HCT116 (cell line): ENCODE results near the gene GNAS-AS1. TPM values are rescaled to one million over a fixed set of nuclear protein-coding genes. Genes with fewer than 3 reads are reported as not detected.

Source experiments
- ATAC-seq: fragments of 200-7000 bp; cut with Tn5 transposase; 2 replicates; pipeline ENCODE4 v1.9.1; 2020; ENCODE audit warnings: mild to moderate bottlenecking, moderate library complexity
- BruUV-seq: library from RNA; stranded (reverse); fragments of 400-500 nt; replicated peaks from 2 replicates; lab custom pipeline; 2021; lab: Mats Ljungman, UMichigan
- CTCF ChIA-PET: fragments of 300-600 bp; sonication (Branson Sonifier 250); formaldehyde crosslinking; loops from one replicate; lab custom pipeline; 2021; ENCODE audit warnings: antibody characterized with exemption; lab: Charles Lee
- POLR2A ChIA-PET: fragments of 300-600, 350-600 bp; sonication (Branson Sonifier 250); formaldehyde crosslinking; loops from one replicate; lab custom pipeline; 2021; ENCODE audit warnings: antibody characterized with exemption; lab: Charles Lee
- RAD21 ChIA-PET, 2 experiments: fragments of 300-600 bp; sonication (Branson Sonifier 250); formaldehyde crosslinking; loops; one replicate each; lab custom pipeline; 2023; ENCODE audit warnings: low total read pairs in 2 of 2; ENCODE audit not compliant: uncharacterized antibody in 2 of 2, unreplicated experiment in 2 of 2, low non-redundant PET in 1 of 2; lab: Charles Lee
- DNase-seq: peaks from one replicate; pipeline ENCODE4 v3.0.0-alpha.2; 2010; ENCODE audit warnings: low read depth, low spot score
- H2AFZ ChIP-seq: fragments of 200-600 bp; shearing (Covaris generic), sonication (generic); 2 replicates; pipeline ENCODE4 v1.6.1; 2017; ENCODE audit warnings: low read depth, mixed run types, mixed read lengths, antibody characterized with exemption, low read length; ENCODE audit not compliant: poor library complexity, severe bottlenecking
- H3K27ac ChIP-seq: 2 replicates; pipeline ENCODE4 v1.5.1; 2012; ENCODE audit warnings: low read depth, low read length
- H3K27me3 ChIP-seq: fragments of 200-600 bp; sonication (generic); 2 replicates; pipeline ENCODE4 v1.6.1; 2016; ENCODE audit warnings: mixed run types, low read length, mixed read lengths; ENCODE audit not compliant: insufficient read depth
- H3K36me3 ChIP-seq, 2 experiments: fragments of 200-500 bp in 1 of 2; fragments of 200-600 bp in 1 of 2; sonication (Bioruptor generic) in 1 of 2; sonication (generic) in 1 of 2; 2 replicates each; pipeline versions ENCODE4 v1.5.1 to v1.6.1; 2014 to 2016; ENCODE audit warnings: low read length in 2 of 2, inconsistent platforms in 1 of 2, mixed read lengths in 1 of 2, mixed run types in 1 of 2; ENCODE audit not compliant: insufficient read depth in 2 of 2, control insufficient read depth in 1 of 2
- H3K4me1 ChIP-seq, 2 experiments: fragments of 200-600 bp in 1 of 2; sonication (generic) in 1 of 2; 2 replicates each; pipeline versions ENCODE4 v1.5.1 to v1.6.1; 2012 to 2017; ENCODE audit warnings: low read length in 2 of 2, inconsistent platforms in 1 of 2, mild to moderate bottlenecking in 1 of 2, mixed read lengths in 1 of 2, mixed run types in 1 of 2, moderate library complexity in 1 of 2; ENCODE audit not compliant: insufficient read depth in 2 of 2, control insufficient read depth in 1 of 2
- H3K4me2 ChIP-seq: fragments of 200-600 bp; sonication (generic); 2 replicates; pipeline ENCODE4 v1.6.1; 2017; ENCODE audit warnings: mixed run types, low read length, mixed read lengths
- H3K4me3 ChIP-seq, 2 experiments: fragments of 200-600 bp in 1 of 2; sonication (generic) in 1 of 2; replicated peaks in 1 of 2; 2 replicates each; pipeline ENCODE4 v1.5.1; 2011 to 2016; ENCODE audit warnings: low read length in 2 of 2, control low read depth in 1 of 2, low read depth in 1 of 2, mild to moderate bottlenecking in 1 of 2, mixed read lengths in 1 of 2, mixed run types in 1 of 2
- H3K79me2 ChIP-seq: fragments of 200-600 bp; sonication (generic); 2 replicates; pipeline ENCODE4 v1.6.1; 2017; ENCODE audit warnings: mild to moderate bottlenecking, mixed run types, low read length, moderate library complexity, mixed read lengths; ENCODE audit not compliant: insufficient read depth
- H3K9ac ChIP-seq: fragments of 200-600 bp; sonication (generic); 2 replicates; pipeline ENCODE4 v1.6.1; 2016; ENCODE audit warnings: low read length, mixed read lengths
- H3K9me2 ChIP-seq: fragments of 200-600 bp; sonication (generic), shearing (Covaris generic); 2 replicates; pipeline ENCODE4 v1.6.1; 2017; ENCODE audit warnings: mixed run types, mild to moderate bottlenecking, moderate library complexity; ENCODE audit not compliant: insufficient read depth
- H3K9me3 ChIP-seq, 2 experiments: fragments of 200-500 bp in 1 of 2; fragments of 200-600 bp in 1 of 2; sonication (Bioruptor generic) in 1 of 2; sonication (generic) in 1 of 2; 2 replicates each; pipeline ENCODE4 v1.6.1; 2014 to 2017; ENCODE audit warnings: low read length in 2 of 2, mixed read lengths in 2 of 2, inconsistent platforms in 1 of 2, low read depth in 1 of 2, mild to moderate bottlenecking in 1 of 2, mixed run types in 1 of 2, moderate library complexity in 1 of 2; ENCODE audit not compliant: control insufficient read depth in 1 of 2, insufficient read depth in 1 of 2
- H4K20me1 ChIP-seq: fragments of 200-600 bp; sonication (generic), shearing (Covaris generic); 2 replicates; pipeline ENCODE4 v1.6.1; 2017; ENCODE audit warnings: mixed run types, mild to moderate bottlenecking, moderate library complexity; ENCODE audit not compliant: insufficient read depth
- ATF3 ChIP-seq: IDR thresholded peaks from 2 replicates; pipeline ENCODE4 v1.6.1; 2012
- CEBPB ChIP-seq: IDR thresholded peaks from 2 replicates; pipeline ENCODE4 v1.6.1; 2012; ENCODE audit warnings: low read depth
- CTCF ChIP-seq, 3 experiments: fragments of 200-600 bp in 1 of 3; sonication (generic) in 1 of 3; IDR thresholded peaks in 2 of 3; conservative IDR thresholded peaks in 1 of 3; 2 replicates each; pipeline ENCODE4 v1.5.1; 2012 to 2017; ENCODE audit warnings: low read depth in 2 of 3, low read length in 2 of 3, antibody characterized with exemption in 1 of 3, borderline replicate concordance in 1 of 3, control low read depth in 1 of 3, mild to moderate bottlenecking in 1 of 3, mixed read lengths in 1 of 3, mixed run types in 1 of 3, moderate library complexity in 1 of 3; ENCODE audit not compliant: insufficient read depth in 1 of 3
- EGR1 ChIP-seq: IDR thresholded peaks from 2 replicates; pipeline ENCODE4 v1.6.1; 2012; ENCODE audit warnings: low read depth
- ELF1 ChIP-seq: IDR thresholded peaks from 2 replicates; pipeline ENCODE4 v1.6.1; 2012; ENCODE audit warnings: low read depth, borderline replicate concordance
- EZH2 ChIP-seq: fragments of 200-600 bp; sonication (generic); IDR thresholded peaks from 2 replicates; pipeline ENCODE4 v1.6.1; 2017; ENCODE audit warnings: antibody characterized with exemption, mixed run types
- JUND ChIP-seq: IDR thresholded peaks from 2 replicates; pipeline ENCODE4 v1.6.1; 2012
- MAX ChIP-seq: IDR thresholded peaks from 2 replicates; pipeline ENCODE4 v1.6.1; 2012
- POLR2A ChIP-seq: IDR thresholded peaks from 2 replicates; pipeline ENCODE4 v1.7.0; 2011; ENCODE audit warnings: borderline replicate concordance; ENCODE audit not compliant: insufficient read depth, insufficient read length; ENCODE audit errors: extremely low read depth
- POLR2AphosphoS5 ChIP-seq: IDR thresholded peaks from 2 replicates; pipeline ENCODE4 v1.6.1; 2011; ENCODE audit warnings: mild to moderate bottlenecking, low read depth, low read length, moderate library complexity
- RAD21 ChIP-seq: IDR thresholded peaks from 2 replicates; pipeline ENCODE4 v1.6.1; 2012; ENCODE audit warnings: low read depth, mild to moderate bottlenecking
- REST ChIP-seq: IDR thresholded peaks from 2 replicates; pipeline ENCODE4 v1.6.1; 2012; ENCODE audit warnings: low read depth
- SIN3A ChIP-seq: IDR thresholded peaks from 2 replicates; pipeline ENCODE4 v1.6.1; 2012; ENCODE audit warnings: low read depth
- SP1 ChIP-seq: IDR thresholded peaks from 2 replicates; pipeline ENCODE4 v1.6.1; 2012; ENCODE audit warnings: low read depth
- TCF7L2 ChIP-seq: IDR thresholded peaks from 2 replicates; pipeline ENCODE4 v1.7.0; 2011; ENCODE audit warnings: borderline replicate concordance, inconsistent platforms; ENCODE audit not compliant: insufficient read depth, insufficient read length; ENCODE audit errors: extremely low read depth
- ZBTB33 ChIP-seq: IDR thresholded peaks from 2 replicates; pipeline ENCODE4 v1.6.1; 2011; ENCODE audit warnings: mild to moderate bottlenecking, low read length, moderate library complexity; ENCODE audit not compliant: insufficient replicate concordance; ENCODE audit errors: extremely low read depth
- ZFX ChIP-seq: fragments of 450-650 bp; IDR thresholded peaks from 2 replicates; pipeline ENCODE4 v1.6.1; 2017
- intact Hi-C: fragments of 100-400 bp; cut with micrococcal nuclease; formaldehyde crosslinking; loops from 2 replicates; pipeline ENCODE4 v1.10.0; 2022
- total RNA-seq: library from RNA; stranded (reverse); gene quantifications from one replicate; pipeline ENCODE4 v1.2.1, GENCODE V29; 2021; ENCODE audit not compliant: unreplicated experiment

Gene GNAS-AS1
- total RNA-seq, 1 experiment from 2014 or later = not detected

- Histone ChIP-seq H3K27me3 (no peaks in the 10 kb centered on the region), H3K4me2 (no peak overlapping the region), H3K36me3 (no peaks in the 10 kb centered on the region), H3K4me3 (no peak overlapping the region), H4K20me1 (no peaks in the 10 kb centered on the region), H3K27ac (no peak overlapping the region), H2AFZ (no peak overlapping the region), H3K9me3 (no peaks in the 10 kb centered on the region), H3K9me2 (no peaks in the 10 kb centered on the region), H3K9ac (no peak overlapping the region), H3K79me2 (no peaks in the 10 kb centered on the region), H3K4me1 (no peaks in the 10 kb centered on the region)
- ChIA-PET CTCF (no interaction called here), RAD21 (no interaction called here), POLR2A (no interaction called here)
- no TSS peak for BruUV-seq
- no peak for DNase-seq
- no peak for TF ChIP-seq MAX
- TF ChIP-seq TCF7L2 = no peak
- no peak for TF ChIP-seq REST
- no peak for TF ChIP-seq ZFX
- TF ChIP-seq RAD21 = no peak
- no peak for TF ChIP-seq ZBTB33
- TF ChIP-seq SIN3A = no peak
- no peak for TF ChIP-seq CTCF (IDR thresholded peaks at IDR 0.05 in 2 of 3, conservative IDR thresholded peaks at IDR 0.05 in 1 of 3; ENCODE audit: borderline replicate concordance in 1 of 3, insufficient read depth in 1 of 3, low read depth in 2 of 3, low read length in 2 of 3)
- TF ChIP-seq EZH2 = no peak
- TF ChIP-seq SP1 = no peak
- no peak for TF ChIP-seq CEBPB
- TF ChIP-seq EGR1 = no peak
- no peak for TF ChIP-seq ELF1
- TF ChIP-seq JUND = no peak
- TF ChIP-seq ATF3 = no peak
- no peak for TF ChIP-seq POLR2A
- no peak for TF ChIP-seq POLR2AphosphoS5
- intact Hi-C loops = no loop called here
- ATAC-seq = no peak
Observed at GRCh38 chr20:58877976-58878360, 27.3 kb upstream of the GNAS-AS1 start.
